ENCODE measurements around the gene EIF5A. TPM values are rescaled to one million over a fixed set of nuclear protein-coding genes. Genes with fewer than 3 reads are reported as not detected.

Gene EIF5A
- total RNA-seq, 3 donors from 2014 or later: 151 to 172 (median 163) TPM

DNA sequence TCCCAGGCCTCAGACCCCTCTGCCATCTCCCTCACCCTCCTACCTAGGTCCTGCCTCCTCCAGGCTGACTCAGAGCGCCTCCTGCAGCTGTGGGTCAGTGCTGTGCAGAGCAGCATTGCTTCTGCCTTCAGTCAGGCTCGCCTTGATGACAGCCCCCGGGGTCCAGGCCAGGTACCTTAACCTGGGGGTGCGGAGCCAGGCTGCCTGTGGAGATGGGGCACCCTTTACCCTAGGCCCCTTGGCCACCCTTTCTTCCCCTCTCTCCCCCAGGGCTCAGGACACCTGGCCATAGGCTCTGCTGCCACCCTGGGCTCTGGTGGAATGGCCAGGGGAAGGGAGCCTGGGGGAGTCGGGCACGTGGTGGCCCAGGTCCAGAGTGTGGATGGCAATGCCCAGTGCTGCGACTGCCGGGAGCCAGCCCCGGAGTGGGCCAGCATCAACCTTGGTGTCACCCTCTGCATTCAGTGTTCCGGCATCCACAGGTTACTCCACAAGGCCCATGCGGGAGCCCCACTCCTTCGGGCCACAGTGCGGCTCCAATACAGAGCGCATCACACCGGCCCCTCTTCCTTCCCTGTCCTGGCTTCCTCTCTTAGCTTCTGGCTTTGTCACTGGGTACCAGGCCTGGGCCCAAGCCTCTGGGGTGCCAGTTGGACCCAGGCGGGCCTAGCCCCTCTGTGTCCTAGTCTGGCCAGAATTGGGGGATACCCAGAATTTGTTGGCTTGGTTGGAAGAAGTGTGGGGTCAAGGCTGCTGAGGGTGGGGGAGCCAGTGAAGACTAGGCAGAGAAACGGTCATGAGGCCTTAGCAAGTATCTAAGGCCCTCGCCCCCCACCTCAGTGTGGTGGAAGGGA, 39.6 kb downstream of the EIF5A start:
- H3K27me3 ChIP-seq: peaks cover under 1 to 13% of the 10 kb centered on the region in 2 donors
- H3K27ac ChIP-seq: no peak overlapping the region
- DNase-seq (ENCODE audit: low spot score in 2 of 2): no peak
- intact Hi-C loops (cut with DNase I; ENCODE audit: low total_unique reads): no loop called here
- H3K4me3 ChIP-seq: no peak overlapping the region
- H3K9me3 ChIP-seq: no peaks in the 10 kb centered on the region
- no peaks in the 10 kb centered on the region for H3K36me3 ChIP-seq
- no peak for TF ChIP-seq POLR2AphosphoS5 (IDR thresholded peaks at IDR 0.05)
- no peak for TF ChIP-seq POLR2A (IDR thresholded peaks at IDR 0.05)
- TF ChIP-seq, protein P1, sequence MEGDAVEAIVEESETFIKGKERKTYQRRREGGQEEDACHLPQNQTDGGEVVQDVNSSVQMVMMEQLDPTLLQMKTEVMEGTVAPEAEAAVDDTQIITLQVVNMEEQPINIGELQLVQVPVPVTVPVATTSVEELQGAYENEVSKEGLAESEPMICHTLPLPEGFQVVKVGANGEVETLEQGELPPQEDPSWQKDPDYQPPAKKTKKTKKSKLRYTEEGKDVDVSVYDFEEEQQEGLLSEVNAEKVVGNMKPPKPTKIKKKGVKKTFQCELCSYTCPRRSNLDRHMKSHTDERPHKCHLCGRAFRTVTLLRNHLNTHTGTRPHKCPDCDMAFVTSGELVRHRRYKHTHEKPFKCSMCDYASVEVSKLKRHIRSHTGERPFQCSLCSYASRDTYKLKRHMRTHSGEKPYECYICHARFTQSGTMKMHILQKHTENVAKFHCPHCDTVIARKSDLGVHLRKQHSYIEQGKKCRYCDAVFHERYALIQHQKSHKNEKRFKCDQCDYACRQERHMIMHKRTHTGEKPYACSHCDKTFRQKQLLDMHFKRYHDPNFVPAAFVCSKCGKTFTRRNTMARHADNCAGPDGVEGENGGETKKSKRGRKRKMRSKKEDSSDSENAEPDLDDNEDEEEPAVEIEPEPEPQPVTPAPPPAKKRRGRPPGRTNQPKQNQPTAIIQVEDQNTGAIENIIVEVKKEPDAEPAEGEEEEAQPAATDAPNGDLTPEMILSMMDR (IDR thresholded peaks at IDR 0.05): no peak
- H3K4me1 ChIP-seq: no peaks in the 10 kb centered on the region

DNA sequence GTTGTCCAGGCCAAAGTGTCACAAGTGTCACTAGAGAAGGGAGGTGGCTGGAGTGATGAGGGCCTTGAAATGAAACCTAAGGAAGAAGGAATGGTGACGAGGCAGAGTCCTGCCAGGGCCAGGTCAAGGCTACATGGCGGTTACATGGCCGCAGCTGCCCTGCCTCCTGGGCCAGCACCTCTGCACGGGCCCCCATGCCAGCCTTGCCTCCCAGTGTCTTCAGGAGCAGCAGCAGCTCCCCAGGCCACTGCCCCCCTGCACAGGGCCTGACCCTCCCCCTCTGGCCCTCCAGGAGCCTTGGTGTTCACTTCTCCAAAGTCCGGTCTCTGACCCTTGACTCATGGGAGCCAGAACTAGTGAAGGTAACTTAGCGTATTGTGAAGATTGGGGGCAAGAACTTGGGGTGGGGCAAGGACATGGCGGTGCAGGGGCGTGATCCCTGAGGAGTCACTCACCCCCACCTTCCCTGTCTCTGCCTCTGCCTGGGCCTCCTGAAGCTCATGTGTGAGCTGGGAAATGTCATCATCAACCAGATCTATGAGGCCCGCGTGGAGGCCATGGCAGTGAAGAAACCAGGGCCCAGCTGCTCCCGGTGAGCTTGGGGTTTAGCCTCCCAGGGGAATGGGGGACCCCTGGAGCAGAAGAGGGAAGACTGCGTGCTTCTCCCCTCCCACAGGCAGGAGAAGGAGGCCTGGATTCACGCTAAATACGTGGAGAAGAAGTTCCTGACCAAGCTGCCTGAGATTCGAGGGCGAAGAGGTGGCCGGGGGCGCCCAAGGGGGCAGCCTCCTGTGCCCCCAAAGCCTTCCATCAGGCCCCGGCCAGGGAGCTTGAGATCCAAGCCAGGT, 40.4 kb downstream of the EIF5A start:
- H3K9me3 ChIP-seq: no peaks in the 10 kb centered on the region
- peaks cover 0 to 3% of the 10 kb centered on the region in 2 donors for H3K4me1 ChIP-seq
- intact Hi-C loops (cut with DNase I; ENCODE audit: low total_unique reads): no loop called here
- TF ChIP-seq POLR2AphosphoS5 (IDR thresholded peaks at IDR 0.05): no peak
- TF ChIP-seq, protein P1 (IDR thresholded peaks at IDR 0.05): no peak
- TF ChIP-seq POLR2A (IDR thresholded peaks at IDR 0.05): no peak
- no peaks in the 10 kb centered on the region for H3K36me3 ChIP-seq
- no peak for DNase-seq (ENCODE audit: low spot score in 2 of 2)
- peaks cover 0 to 7% of the 10 kb centered on the region in 2 donors for H3K27me3 ChIP-seq
- no peak overlapping the region for H3K4me3 ChIP-seq
- H3K27ac ChIP-seq: no peak overlapping the region

DNA sequence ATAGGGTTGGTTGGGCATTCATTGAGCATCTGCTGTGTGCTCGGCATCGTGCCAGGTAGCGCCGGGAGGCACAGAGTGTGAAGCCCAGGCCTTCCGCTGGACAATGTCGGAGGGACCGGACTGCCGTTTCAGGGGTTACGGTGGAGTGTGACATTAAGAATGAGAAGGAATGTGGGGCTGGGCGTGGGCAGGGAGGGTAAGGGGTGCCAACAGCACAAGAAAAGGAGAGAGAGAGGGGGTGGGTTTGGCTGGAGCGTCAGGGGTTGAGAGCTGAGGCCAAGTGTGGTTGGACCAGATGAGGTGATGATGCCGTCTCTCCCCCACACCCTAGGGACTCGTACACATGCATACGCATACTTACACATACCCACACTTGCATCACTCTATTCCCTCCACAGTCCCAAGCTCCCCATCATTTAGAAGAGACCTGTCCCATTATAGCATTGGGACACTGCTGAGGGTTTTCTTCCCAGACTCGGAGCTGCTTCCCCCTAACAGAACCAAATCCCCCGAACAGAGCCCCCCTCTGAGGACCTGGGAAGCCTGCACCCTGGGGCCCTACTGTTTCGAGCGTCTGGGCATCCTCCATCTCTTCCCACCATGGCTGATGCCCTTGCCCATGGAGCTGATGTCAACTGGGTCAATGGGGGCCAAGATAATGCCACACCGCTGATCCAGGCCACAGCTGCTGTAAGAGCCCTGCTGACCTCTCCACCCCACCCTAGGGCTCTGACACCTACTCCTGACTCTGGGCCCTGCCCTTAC, 41.2 kb downstream of the EIF5A start:
- Histone ChIP-seq H3K9me3 (no peaks in the 10 kb centered on the region), H3K36me3 (no peaks in the 10 kb centered on the region), H3K27ac (no peak overlapping the region), H3K27me3 (no peaks in the 10 kb centered on the region), H3K4me1 (peaks cover 0 to 11% of the 10 kb centered on the region in 2 donors), H3K4me3 (no peak overlapping the region)
- no peak for DNase-seq (ENCODE audit: low spot score in 2 of 2)
- intact Hi-C loops (cut with DNase I; ENCODE audit: low total_unique reads): no loop called here
- TF ChIP-seq POLR2A (IDR thresholded peaks at IDR 0.05) (no peak), POLR2AphosphoS5 (IDR thresholded peaks at IDR 0.05) (no peak)
- TF ChIP-seq, protein P1 (IDR thresholded peaks at IDR 0.05): no peak

DNA sequence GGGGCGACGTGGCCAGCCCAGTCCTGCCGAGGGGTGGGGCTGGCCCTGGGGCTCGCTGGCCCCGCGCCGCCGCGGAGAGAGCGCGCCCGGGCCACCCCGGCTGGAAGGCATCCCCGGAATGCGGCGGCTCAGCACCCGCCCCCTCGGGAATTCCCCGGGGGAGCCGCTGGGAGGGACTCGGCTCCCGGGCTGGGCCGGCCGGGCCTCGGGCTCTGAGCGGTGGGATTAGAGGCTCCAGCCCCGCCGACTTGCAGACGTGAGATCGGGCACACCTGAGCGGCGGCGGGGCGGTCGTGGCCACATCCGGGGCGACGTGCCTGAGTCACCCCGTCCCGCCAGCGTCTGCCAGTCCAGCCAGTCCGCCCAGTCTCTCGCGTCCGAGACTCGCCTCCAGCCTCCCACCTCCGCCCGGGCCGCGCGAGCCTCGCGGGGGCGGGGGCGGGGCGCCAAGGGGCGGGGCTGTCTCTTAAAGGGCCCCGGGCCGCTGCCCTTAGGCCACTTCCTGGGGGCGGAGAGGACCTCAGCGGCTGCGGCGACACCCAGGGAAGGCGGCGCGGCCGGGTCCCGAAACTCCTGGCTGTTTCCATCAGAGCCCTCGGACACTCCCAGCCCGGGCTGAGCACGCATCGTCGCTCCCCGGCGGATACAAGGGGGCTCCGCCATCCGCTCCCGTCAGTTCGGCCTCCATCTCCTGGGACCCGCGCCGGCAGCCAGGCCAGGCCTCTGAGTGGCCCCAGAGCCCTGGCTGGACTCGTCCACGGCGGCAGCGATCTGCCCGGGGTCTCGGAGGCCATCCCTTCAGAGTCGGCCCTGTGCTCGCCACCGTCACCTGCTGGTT, 44.5 kb downstream of the EIF5A start, which contains the start of gene KCTD11:
TSS of gene KCTD11 (plus strand) at position 498 of the 838 bp plus-strand sequence.
- Histone ChIP-seq H3K27ac (peak within 1 kb of the TSS; percentile 98 to 99), H3K4me3 (peak within 1 kb of the TSS; percentile 70 to 79 (median 72)), H3K4me1 (peaks cover 0 to 12% of the 10 kb centered on the region in 2 donors), H3K27me3 (no peaks in the 10 kb centered on the region), H3K9me3 (no peaks in the 10 kb centered on the region), H3K36me3 (no peaks in the 10 kb centered on the region)
- TF ChIP-seq POLR2AphosphoS5 (IDR thresholded peaks at IDR 0.05) (peak; percentile 27 to 46 (median 34)), POLR2A (IDR thresholded peaks at IDR 0.05) (no peak)
- TF ChIP-seq, protein P1 (IDR thresholded peaks at IDR 0.05): peak in 2 of 3 donors; percentile 65 to 78
- intact Hi-C loops (cut with DNase I; ENCODE audit: low total_unique reads): loop anchor here (10.0 kb wide), 1 partner anchor 83 kb away; the partner anchor contains the start of genes FGF11 and TMEM102
- DNase-seq (ENCODE audit: low spot score in 2 of 2): peak; percentile 87 to 93

Measured in breast epithelium (tissue), 4 donors.